LoVo (cell line): Measurements from ENCODE around the gene GUCY2F.
A peak's percentile ranks its signal among the peaks of the same experiment; 100 is the strongest.

ENCODE experiments used
- DNase-seq: peaks from one replicate; pipeline ENCODE4 v3.0.0-alpha.2; 2016; ENCODE audit warnings: low spot score

Gene GUCY2F

DNA sequence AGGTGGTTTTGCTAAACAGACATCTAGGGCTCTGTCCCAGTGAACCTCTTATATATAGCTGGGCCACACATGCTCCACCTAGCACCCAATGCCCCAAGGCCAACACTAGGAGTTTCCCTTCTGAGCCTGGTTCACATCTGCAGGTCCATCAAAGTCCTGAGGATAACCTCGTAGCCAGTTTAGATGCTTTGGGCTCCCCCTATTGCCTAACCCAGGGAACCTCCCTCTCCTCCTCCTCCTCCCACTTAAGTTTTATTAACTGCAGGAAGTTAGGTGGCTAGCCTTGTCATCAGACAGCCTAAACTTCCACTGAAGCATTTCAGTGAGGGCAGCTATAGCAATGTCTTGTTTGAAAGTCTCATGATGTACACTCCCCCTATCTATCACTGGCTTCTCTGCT is 88.0 kb downstream of the GUCY2F start:
- DNase-seq: no peak

- no peak for DNase-seq
Observed at GRCh38 chrX:109392895-109393294, 89.0 kb downstream of the GUCY2F start.

GRCh38 chrX:109390556-109390955 is 91.3 kb downstream of the GUCY2F start:
- DNase-seq: no peak

DNA sequence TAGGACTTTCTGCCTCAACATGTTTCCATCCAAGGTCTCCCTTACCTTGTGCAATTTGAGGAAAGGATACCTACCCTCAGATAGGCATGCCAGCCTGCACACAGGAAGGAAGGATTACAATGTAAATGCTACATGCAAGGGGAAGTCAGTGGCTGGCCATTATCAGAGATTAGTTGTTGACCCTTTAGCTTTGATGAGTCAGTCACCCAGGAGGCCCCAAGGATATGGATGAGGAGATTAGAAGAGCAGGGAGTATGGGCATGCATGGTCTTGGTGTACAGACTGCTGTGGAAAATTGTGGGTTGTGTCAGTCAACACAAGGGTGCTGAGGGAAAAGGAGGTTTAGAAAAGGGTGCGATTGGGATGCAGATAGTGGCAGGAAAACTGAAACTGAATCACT is 92.0 kb downstream of the GUCY2F start:
- DNase-seq: no peak

GRCh38 chrX:109384699-109385098 is 97.2 kb downstream of the GUCY2F start:
- peak; percentile 1 for DNase-seq

DNA sequence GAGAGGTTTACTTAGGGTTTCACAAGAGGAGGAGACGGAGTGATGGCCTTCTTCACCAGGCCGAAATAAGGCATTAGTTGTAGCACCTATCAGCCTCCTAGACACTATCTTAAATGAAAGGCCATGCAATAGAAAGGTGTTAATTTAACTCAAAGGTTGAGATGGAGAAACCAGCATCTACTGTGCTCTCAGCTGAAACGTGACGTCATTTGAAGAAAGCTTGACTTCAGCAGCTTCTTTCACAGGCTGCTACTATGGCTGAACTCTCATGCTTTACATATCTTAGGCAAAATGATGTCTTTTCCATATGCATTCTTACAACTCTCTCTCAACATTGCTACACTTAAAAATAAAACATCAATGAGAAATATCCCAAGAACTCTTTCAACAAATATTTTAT is 99.6 kb downstream of the GUCY2F start:
- DNase-seq: no peak

- DNase-seq: no peak
Observed at GRCh38 chrX:109378281-109378680, 103.6 kb downstream of the GUCY2F start.

DNA sequence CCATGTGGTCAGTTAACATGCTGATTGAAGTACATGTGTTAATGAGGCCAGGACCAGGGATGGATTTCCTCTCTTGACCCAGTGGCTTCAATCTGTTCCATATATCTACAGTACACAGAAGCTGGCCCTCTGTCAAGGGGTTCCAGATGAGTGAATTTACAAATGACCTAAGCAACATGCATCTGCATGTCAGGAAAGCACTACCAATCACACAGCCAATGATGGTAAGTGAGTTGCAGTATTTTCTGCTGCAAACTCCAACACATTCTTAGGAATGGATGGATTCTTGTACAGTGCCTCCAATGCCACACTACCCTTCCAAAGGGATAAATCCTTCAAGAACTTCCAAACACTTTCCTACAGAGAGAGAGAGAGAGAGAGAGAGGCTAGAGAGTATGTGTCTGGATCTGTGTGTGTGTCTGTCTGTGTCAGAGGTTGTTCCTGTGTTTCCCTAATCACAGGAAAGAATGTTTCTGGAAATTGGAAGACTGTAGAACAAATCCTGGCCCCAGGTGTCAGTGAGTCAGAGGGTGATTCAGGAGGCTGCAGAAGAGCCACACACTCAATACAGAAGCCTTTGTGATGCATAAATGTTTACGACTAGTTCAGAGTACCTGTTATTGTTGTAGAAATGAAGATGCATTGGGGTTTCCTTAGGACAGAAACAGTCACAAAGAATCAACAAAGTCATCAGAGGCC is 107.5 kb downstream of the GUCY2F start:
- no peak for DNase-seq

DNA sequence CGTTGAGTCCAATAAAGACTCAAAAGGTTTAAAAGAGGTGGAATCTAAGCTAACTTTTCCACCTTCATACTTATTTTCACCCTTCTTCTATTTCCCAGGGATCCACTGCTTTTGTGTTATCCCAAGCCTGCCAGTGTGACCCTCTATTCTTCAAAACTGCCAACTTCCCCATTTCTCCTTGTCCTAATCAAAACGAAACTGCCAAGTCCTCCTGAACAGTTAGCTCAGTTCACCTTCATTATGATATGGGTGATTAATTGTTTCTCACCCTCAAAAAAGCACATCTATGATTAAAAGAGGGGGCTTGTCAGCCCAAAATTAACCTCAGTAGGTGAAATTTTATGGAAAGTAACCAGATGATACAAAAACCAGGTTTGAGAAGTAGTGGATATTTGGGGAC is 108.4 kb downstream of the GUCY2F start:
- no peak for DNase-seq

- no peak for DNase-seq
Observed at GRCh38 chrX:109372716-109373115, 109.2 kb downstream of the GUCY2F start.

DNA sequence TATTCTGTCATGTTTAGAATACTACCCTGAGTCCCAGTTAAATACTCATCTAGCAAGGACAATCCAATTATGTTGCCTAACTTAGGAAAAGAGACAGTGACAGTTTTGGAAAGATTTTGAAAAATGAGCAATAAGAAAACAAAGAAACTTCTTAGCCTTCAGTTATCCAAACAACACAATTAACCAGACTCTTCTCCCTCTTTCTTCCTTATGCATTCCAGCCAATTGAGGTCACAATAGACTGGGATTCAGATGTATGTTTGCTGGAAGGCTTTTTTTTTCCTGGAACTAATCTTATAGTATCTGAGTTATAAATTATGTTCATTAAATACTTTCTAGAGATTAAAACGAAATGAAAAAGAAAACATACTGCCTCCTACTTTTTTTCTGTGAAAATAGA is 109.6 kb downstream of the GUCY2F start:
- no peak for DNase-seq

DNA sequence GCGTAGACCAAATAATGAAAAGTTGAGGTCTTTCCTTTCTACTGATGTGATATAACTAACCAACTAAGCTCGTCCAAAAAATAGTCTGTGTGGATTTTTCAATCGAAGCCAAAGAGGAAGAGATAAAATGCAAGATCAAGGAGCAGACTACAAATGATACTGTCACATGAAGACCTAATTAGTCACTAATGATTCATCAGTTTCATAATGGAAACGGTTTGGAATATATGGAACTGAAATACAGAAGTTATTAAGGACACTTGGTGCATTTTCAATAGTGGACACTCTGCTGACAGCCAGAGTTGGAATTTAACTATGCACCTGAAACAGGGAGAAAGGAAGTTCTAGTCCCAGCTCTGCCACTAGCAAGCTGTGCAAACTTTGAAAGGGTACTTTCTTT is 119.8 kb downstream of the GUCY2F start:
- no peak for DNase-seq

DNA sequence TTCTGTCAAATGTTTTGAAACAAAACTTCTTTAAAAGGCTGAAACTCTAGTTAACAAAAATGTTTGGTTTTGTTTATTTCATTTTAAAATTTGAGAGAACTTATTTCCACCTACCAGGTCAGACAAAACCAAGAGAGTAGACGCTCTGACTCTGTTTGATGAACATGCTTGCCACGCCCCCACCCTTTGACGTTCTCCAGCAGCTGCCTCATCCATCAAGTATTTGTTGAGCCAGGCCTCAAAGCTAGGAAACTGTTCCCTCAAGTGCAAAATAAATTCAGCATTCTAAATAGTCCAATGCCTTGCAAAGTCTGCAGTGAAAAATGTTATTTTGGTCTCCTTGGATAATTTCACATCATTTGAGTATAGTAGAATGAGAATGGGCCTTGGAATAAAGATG is 121.6 kb downstream of the GUCY2F start:
- no peak for DNase-seq

GRCh38 chrX:109357706-109358105 is 124.2 kb downstream of the GUCY2F start:
- no peak for DNase-seq

GRCh38 chrX:109356684-109357083 is 125.2 kb downstream of the GUCY2F start:
- no peak for DNase-seq

DNA sequence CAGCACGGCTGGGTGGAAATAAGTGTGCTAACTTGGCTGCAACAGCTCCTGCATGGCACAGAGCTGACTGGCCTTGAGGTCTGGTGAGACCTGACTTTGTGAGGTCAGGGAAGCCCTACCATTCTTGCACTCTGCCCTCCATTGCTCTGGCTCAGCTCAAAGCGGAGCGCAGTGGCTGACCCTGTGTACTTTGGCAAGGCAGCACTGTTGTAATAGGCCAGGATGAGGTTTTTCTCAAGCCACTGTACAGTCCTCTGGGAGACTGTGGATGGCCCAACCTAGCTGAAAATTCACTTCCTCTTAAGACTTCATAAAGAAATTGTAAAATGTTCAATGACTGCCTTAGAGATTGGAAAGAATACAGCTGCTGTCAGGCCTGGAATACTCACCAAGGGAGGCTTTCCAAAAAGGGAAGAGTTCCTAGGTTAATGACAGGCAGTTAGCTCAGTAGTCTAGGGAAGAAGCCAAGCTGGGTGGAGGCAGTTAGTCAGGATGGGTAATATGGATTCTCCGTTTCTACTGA is 129.8 kb downstream of the GUCY2F start:
- no peak for DNase-seq

DNA sequence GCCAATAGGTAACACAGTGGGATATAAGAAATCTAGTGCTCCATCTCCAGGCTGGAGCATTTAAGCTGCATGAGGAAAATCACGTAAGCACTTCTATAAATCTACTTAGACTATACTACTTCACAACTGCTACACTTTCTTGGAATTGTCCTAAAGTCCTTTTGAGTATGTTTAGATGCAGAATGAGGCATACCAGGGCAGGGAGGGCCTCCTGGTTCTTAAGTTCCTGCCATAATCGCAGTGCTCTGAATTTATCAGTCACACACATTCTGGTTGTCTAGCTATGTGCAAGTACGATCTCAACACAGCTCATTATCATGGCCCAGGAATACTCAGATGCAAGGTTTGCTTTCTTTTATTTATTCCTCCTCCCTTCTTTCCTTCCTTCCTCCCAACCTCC is 130.3 kb downstream of the GUCY2F start:
- DNase-seq: no peak

GRCh38 chrX:109350551-109350950 is 131.3 kb downstream of the GUCY2F start:
- DNase-seq: no peak

DNA sequence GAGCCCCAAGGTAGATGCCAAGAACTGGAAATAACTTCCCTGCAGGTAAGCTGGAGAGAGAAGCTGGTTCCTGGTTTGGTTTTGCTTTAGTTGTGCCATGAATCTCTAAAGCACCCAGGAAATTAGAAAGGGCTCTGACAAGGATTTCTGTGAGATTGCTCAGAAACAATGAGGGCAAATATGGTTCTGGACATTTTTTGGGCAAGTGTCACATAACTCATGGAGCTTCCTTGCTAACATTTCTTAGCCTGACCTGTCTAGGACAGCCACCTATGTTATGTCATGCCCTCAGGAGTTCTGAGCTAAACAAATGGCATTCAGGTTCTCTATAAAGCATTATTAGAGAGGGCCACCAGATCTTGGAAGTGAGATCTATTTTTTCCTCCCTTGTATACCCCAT is 131.8 kb downstream of the GUCY2F start:
- DNase-seq: no peak

DNA sequence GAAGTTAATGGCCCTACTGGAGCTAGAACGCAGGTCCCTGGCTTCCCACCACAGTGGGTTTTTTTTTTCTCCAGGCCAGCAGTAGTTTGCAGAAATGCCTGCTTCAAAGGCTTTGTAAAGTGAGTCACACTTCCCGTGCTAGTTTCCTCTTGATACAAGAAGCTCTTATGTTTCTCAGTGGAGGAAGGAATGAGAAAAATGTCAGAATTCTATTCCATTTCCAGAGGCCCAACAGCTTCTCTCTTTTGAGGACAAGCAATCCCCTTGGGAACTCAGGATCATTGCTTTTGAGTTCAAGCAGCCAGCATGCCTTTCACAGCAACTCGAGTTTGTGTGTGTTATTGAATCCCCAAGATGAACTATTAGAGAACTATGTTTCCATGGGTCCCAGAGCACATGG is 134.3 kb downstream of the GUCY2F start:
- DNase-seq: no peak

GRCh38 chrX:109346491-109346890 is 135.4 kb downstream of the GUCY2F start:
- DNase-seq: no peak

- DNase-seq: no peak
Observed at GRCh38 chrX:109345856-109346255, 136.0 kb downstream of the GUCY2F start.

- no peak for DNase-seq
Observed at GRCh38 chrX:109344678-109345077, 137.2 kb downstream of the GUCY2F start.

- DNase-seq: no peak
Observed at GRCh38 chrX:109344101-109344500, 137.8 kb downstream of the GUCY2F start.
